NB4 (cell line): ENCODE measurements around the gene MRPS7.

Experiments
- DNase-seq: peaks from one replicate; pipeline ENCODE4 v3.0.0; 2010; ENCODE audit warnings: low read depth
- H3K4me3 ChIP-seq: one replicate; pipeline ENCODE4 v1.5.1; 2011; ENCODE audit warnings: mild to moderate bottlenecking, low read depth, low read length, moderate library complexity
- CTCF ChIP-seq: IDR thresholded peaks from one replicate; pipeline ENCODE4 v1.5.1; 2012; ENCODE audit warnings: low read depth, low read length
- MAX ChIP-seq: IDR thresholded peaks from 2 replicates; pipeline ENCODE4 v1.6.1; 2011; ENCODE audit warnings: low read depth, low read length
- MYC ChIP-seq: IDR thresholded peaks from 2 replicates; pipeline ENCODE4 v1.6.1; 2011; ENCODE audit warnings: low read depth, low read length
- POLR2A ChIP-seq: IDR thresholded peaks from 2 replicates; pipeline ENCODE4 v1.6.1; 2011; ENCODE audit warnings: mild to moderate bottlenecking; ENCODE audit not compliant: insufficient read length; ENCODE audit errors: extremely low read depth

MRPS7 gene

GRCh38 chr17:75240394-75241142 lies 21.1 kb upstream of the MRPS7 start:
- no peak overlapping the region for H3K4me3 ChIP-seq
- TF ChIP-seq MYC (no peak), POLR2A (no peak), MAX (no peak), CTCF (peak; percentile 97)
- peak; percentile 70 for DNase-seq

GRCh38 chr17:75241143-75241430 lies 20.6 kb upstream of the MRPS7 start:
- TF ChIP-seq CTCF (no peak), POLR2A (no peak), MYC (no peak), MAX (no peak)
- no peak for DNase-seq

GRCh38 chr17:75241502-75241901 lies 20.2 kb upstream of the MRPS7 start:
- no peak for DNase-seq
- no peak overlapping the region for H3K4me3 ChIP-seq
- no peak for TF ChIP-seq POLR2A
- TF ChIP-seq MYC, result no peak
- no peak for TF ChIP-seq CTCF
- no peak for TF ChIP-seq MAX

More at GRCh38 chr17:75241143-75241430, 20.6 kb upstream of the MRPS7 start:
- H3K4me3 ChIP-seq, result no peak overlapping the region

- TF ChIP-seq CTCF (no peak), MYC (no peak), POLR2A (no peak), MAX (no peak)
- no peak for DNase-seq
- no peak overlapping the region for H3K4me3 ChIP-seq
Measured at GRCh38 chr17:75241996-75242460, 19.7 kb upstream of the MRPS7 start.

- no peak overlapping the region for H3K4me3 ChIP-seq
- DNase-seq, result no peak
- TF ChIP-seq MAX (no peak), CTCF (no peak), POLR2A (no peak)
Measured at GRCh38 chr17:75242461-75243042, 19.1 kb upstream of the MRPS7 start.
